Ovary (tissue), 9 donors: Measurements from ENCODE around the gene SIAH3. TPM values are rescaled to one million over a fixed set of nuclear protein-coding genes. Genes with fewer than 3 reads are reported as not detected.

Experiments
- DNase-seq, 5 donors: peaks; one replicate each; pipeline ENCODE4 v3.0.0-alpha.2; 2019 to 2020
- H3K27ac ChIP-seq, 2 donors: fragments of 200-600 bp; one replicate each; pipeline versions ENCODE4 v1.5.1 to v1.8.0; 2019 to 2022
- H3K27me3 ChIP-seq: fragments of 200-600 bp; one replicate; pipeline ENCODE4 v1.8.0; 2022
- H3K36me3 ChIP-seq: fragments of 200-600 bp; sonication (generic); one replicate; pipeline ENCODE4 v1.5.1; 2019
- H3K4me1 ChIP-seq: one replicate; pipeline ENCODE4 v1.8.1; 2013; ENCODE audit warnings: mild to moderate bottlenecking, moderate library complexity; ENCODE audit not compliant: insufficient read depth
- H3K4me3 ChIP-seq: fragments of 200-600 bp; sonication (generic); one replicate; pipeline ENCODE4 v1.5.1; 2017
- H3K9me3 ChIP-seq, 2 donors: fragments of 200-600 bp in 1 of 2; sonication (generic) in 1 of 2; one replicate each; pipeline versions ENCODE4 v1.5.1 to v1.8.1; 2013 to 2019; ENCODE audit warnings: mild to moderate bottlenecking in 1 of 2, moderate library complexity in 1 of 2
- CTCF ChIP-seq, 3 donors: fragments of 450-650 bp in 2 of 3; fragments of 200-600 bp in 1 of 3; IDR thresholded peaks; one replicate each; pipeline versions ENCODE4 v1.5.1 to v1.8.0; 2016 to 2022; ENCODE audit warnings: antibody characterized with exemption in 3 of 3, mild to moderate bottlenecking in 1 of 3
- EP300 ChIP-seq: sonication (generic); formaldehyde crosslinking; IDR thresholded peaks from one replicate; pipeline ENCODE4 v1.6.1; 2017; ENCODE audit warnings: antibody characterized with exemption
- POLR2A ChIP-seq: fragments of 450-650 bp; IDR thresholded peaks from one replicate; pipeline ENCODE4 v1.6.1; 2017; ENCODE audit warnings: antibody characterized with exemption, mild to moderate bottlenecking, moderate library complexity
- WGBS, 3 donors: extraction: QIAGEN DNeasy Blood & Tissue Kit in 1 of 3; methylation state at CpG; one replicate each; pipeline versions ENCODE4 v1.1.5 to v1.1.7; 2013 to 2017; 5-methylcytosine and 5-hydroxymethylcytosine counted together
- intact Hi-C, 4 donors: fragments of 100-400 bp; cut with DNase I; formaldehyde crosslinking; loops; one replicate each; pipeline versions ENCODE4 v1.11.0 to v1.15.1; 2022 to 2023
- polyA plus RNA-seq, 2 donors: library from polyadenylated mRNA; stranded (reverse); fragments of 200-250 nt in 1 of 2; fragments of 350-450 nt in 1 of 2; fragmentation: Illumina TruSeq in 1 of 2; extraction: RNeasy Lipid Tissue Mini Kit (QIAGEN cat#74804) in 1 of 2; gene quantifications; one replicate each; pipeline ENCODE4 v1.2.3, GENCODE V29; 2013 to 2014
- total RNA-seq, 7 donors: library from RNA; depleted of rRNA in 2 of 7; stranded (reverse); fragments of >200 nt in 2 of 7; fragmentation: NEBNext Ultra II Directional in 3 of 7; extraction: Animal tissue kit (Norgen Biotek cat#: 25700) in 3 of 7; gene quantifications; one replicate each; pipeline versions ENCODE4 v1.1.0 to v1.2.4, GENCODE V29; 2016 to 2023
- donor health status: DM: no; HTN: no; CAD: no; lungs with moderate emphysema.
- donor health status: DM: no; HTN: no; CAD: no.
- donor health status: Bipolar disorder and iron deficiency.
- donor health status: DM: yes; HTN: yes; CAD: no.
- donor health status: DM: no; HTN: no; CAD: no.
- donor health status: DM: yes; HTN: yes; CAD: no.

Gene SIAH3
- total and polyA plus RNA-seq, 9 donors: 0.01 to 2.3 (median 0.24) TPM; not detected in 2

GRCh38 chr13:45878966-45879365, 27.4 kb upstream of the SIAH3 start:
- no peak for TF ChIP-seq CTCF (IDR thresholded peaks at IDR 0.05)

GRCh38 chr13:45876781-45877180, 25.2 kb upstream of the SIAH3 start:
- H3K27ac ChIP-seq: no peak overlapping the region
- no peaks in the 10 kb centered on the region for H3K4me1 ChIP-seq
- H3K27me3 ChIP-seq: no peaks in the 10 kb centered on the region
- no peak overlapping the region for H3K4me3 ChIP-seq
- intact Hi-C loops: no loop called here
- H3K36me3 ChIP-seq: no peaks in the 10 kb centered on the region
- no peak for TF ChIP-seq CTCF (IDR thresholded peaks at IDR 0.05)
- TF ChIP-seq EP300: no peak
- TF ChIP-seq POLR2A: no peak
- no peaks in the 10 kb centered on the region for H3K9me3 ChIP-seq
- WGBS, 3 donors: 80 to 92% (median 84%) methylated on average over 4 of the region's 4 CpGs
- no peak for DNase-seq

More at GRCh38 chr13:45878966-45879365, 27.4 kb upstream of the SIAH3 start:
- Histone ChIP-seq H3K9me3 (no peaks in the 10 kb centered on the region), H3K27ac (no peak overlapping the region), H3K4me3 (no peak overlapping the region), H3K36me3 (no peaks in the 10 kb centered on the region), H3K4me1 (no peaks in the 10 kb centered on the region), H3K27me3 (no peaks in the 10 kb centered on the region)
- intact Hi-C loops: no loop called here
- no peak for DNase-seq
- 87 to 93% (median 89%) methylated on average over 5 of the region's 5 CpGs for WGBS, 3 donors

- Histone ChIP-seq H3K27me3 (no peaks in the 10 kb centered on the region), H3K9me3 (no peaks in the 10 kb centered on the region), H3K4me1 (no peaks in the 10 kb centered on the region), H3K4me3 (no peak overlapping the region), H3K36me3 (no peaks in the 10 kb centered on the region), H3K27ac (no peak overlapping the region)
- intact Hi-C loops: no loop called here
- 90 to 93% (median 92%) methylated on average over 9 of the region's 9 CpGs for WGBS, 3 donors
- no peak for TF ChIP-seq CTCF (IDR thresholded peaks at IDR 0.05)
- TF ChIP-seq EP300: no peak
- no peak for TF ChIP-seq POLR2A
- no peak for DNase-seq
Measured at GRCh38 chr13:45875951-45876350, 24.4 kb upstream of the SIAH3 start.

GRCh38 chr13:45873491-45874325, 22.2 kb upstream of the SIAH3 start:
- Histone ChIP-seq H3K9me3 (no peaks in the 10 kb centered on the region), H3K4me1 (no peaks in the 10 kb centered on the region), H3K36me3 (no peaks in the 10 kb centered on the region), H3K27ac (no peak overlapping the region), H3K27me3 (no peaks in the 10 kb centered on the region), H3K4me3 (no peak overlapping the region)
- TF ChIP-seq POLR2A (no peak), EP300 (no peak), CTCF (IDR thresholded peaks at IDR 0.05) (no peak)
- intact Hi-C loops: no loop called here
- 79 to 80% (median 79%) methylated on average over 8 of the region's 8 CpGs for WGBS, 3 donors
- DNase-seq: no peak
